HCT116 (cell line): ENCODE data around the gene TNS3. TPM values are rescaled to one million over a fixed set of nuclear protein-coding genes. Genes with fewer than 3 reads are reported as not detected.

Source experiments
- ATAC-seq: fragments of 200-7000 bp; cut with Tn5 transposase; 2 replicates; pipeline ENCODE4 v1.9.1; 2020; ENCODE audit warnings: mild to moderate bottlenecking, moderate library complexity
- BruUV-seq: library from RNA; stranded (reverse); fragments of 400-500 nt; replicated peaks from 2 replicates; lab custom pipeline; 2021; lab: Mats Ljungman, UMichigan
- CTCF ChIA-PET: fragments of 300-600 bp; sonication (Branson Sonifier 250); formaldehyde crosslinking; loops from one replicate; lab custom pipeline; 2021; ENCODE audit warnings: antibody characterized with exemption; lab: Charles Lee
- POLR2A ChIA-PET: fragments of 300-600, 350-600 bp; sonication (Branson Sonifier 250); formaldehyde crosslinking; loops from one replicate; lab custom pipeline; 2021; ENCODE audit warnings: antibody characterized with exemption; lab: Charles Lee
- RAD21 ChIA-PET, 2 experiments: fragments of 300-600 bp; sonication (Branson Sonifier 250); formaldehyde crosslinking; loops; one replicate each; lab custom pipeline; 2023; ENCODE audit warnings: low total read pairs in 2 of 2; ENCODE audit not compliant: uncharacterized antibody in 2 of 2, unreplicated experiment in 2 of 2, low non-redundant PET in 1 of 2; lab: Charles Lee
- DNase-seq: peaks from one replicate; pipeline ENCODE4 v3.0.0-alpha.2; 2010; ENCODE audit warnings: low read depth, low spot score
- H2AFZ ChIP-seq: fragments of 200-600 bp; shearing (Covaris generic), sonication (generic); 2 replicates; pipeline ENCODE4 v1.6.1; 2017; ENCODE audit warnings: low read depth, mixed run types, mixed read lengths, antibody characterized with exemption, low read length; ENCODE audit not compliant: poor library complexity, severe bottlenecking
- H3K27ac ChIP-seq: 2 replicates; pipeline ENCODE4 v1.5.1; 2012; ENCODE audit warnings: low read depth, low read length
- H3K27me3 ChIP-seq: fragments of 200-600 bp; sonication (generic); 2 replicates; pipeline ENCODE4 v1.6.1; 2016; ENCODE audit warnings: mixed run types, low read length, mixed read lengths; ENCODE audit not compliant: insufficient read depth
- H3K36me3 ChIP-seq, 2 experiments: fragments of 200-500 bp in 1 of 2; fragments of 200-600 bp in 1 of 2; sonication (Bioruptor generic) in 1 of 2; sonication (generic) in 1 of 2; 2 replicates each; pipeline versions ENCODE4 v1.5.1 to v1.6.1; 2014 to 2016; ENCODE audit warnings: low read length in 2 of 2, inconsistent platforms in 1 of 2, mixed read lengths in 1 of 2, mixed run types in 1 of 2; ENCODE audit not compliant: insufficient read depth in 2 of 2, control insufficient read depth in 1 of 2
- H3K4me1 ChIP-seq, 2 experiments: fragments of 200-600 bp in 1 of 2; sonication (generic) in 1 of 2; 2 replicates each; pipeline versions ENCODE4 v1.5.1 to v1.6.1; 2012 to 2017; ENCODE audit warnings: low read length in 2 of 2, inconsistent platforms in 1 of 2, mild to moderate bottlenecking in 1 of 2, mixed read lengths in 1 of 2, mixed run types in 1 of 2, moderate library complexity in 1 of 2; ENCODE audit not compliant: insufficient read depth in 2 of 2, control insufficient read depth in 1 of 2
- H3K4me2 ChIP-seq: fragments of 200-600 bp; sonication (generic); 2 replicates; pipeline ENCODE4 v1.6.1; 2017; ENCODE audit warnings: mixed run types, low read length, mixed read lengths
- H3K4me3 ChIP-seq, 2 experiments: fragments of 200-600 bp in 1 of 2; sonication (generic) in 1 of 2; replicated peaks in 1 of 2; 2 replicates each; pipeline ENCODE4 v1.5.1; 2011 to 2016; ENCODE audit warnings: low read length in 2 of 2, control low read depth in 1 of 2, low read depth in 1 of 2, mild to moderate bottlenecking in 1 of 2, mixed read lengths in 1 of 2, mixed run types in 1 of 2
- H3K79me2 ChIP-seq: fragments of 200-600 bp; sonication (generic); 2 replicates; pipeline ENCODE4 v1.6.1; 2017; ENCODE audit warnings: mild to moderate bottlenecking, mixed run types, low read length, moderate library complexity, mixed read lengths; ENCODE audit not compliant: insufficient read depth
- H3K9ac ChIP-seq: fragments of 200-600 bp; sonication (generic); 2 replicates; pipeline ENCODE4 v1.6.1; 2016; ENCODE audit warnings: low read length, mixed read lengths
- H3K9me2 ChIP-seq: fragments of 200-600 bp; sonication (generic), shearing (Covaris generic); 2 replicates; pipeline ENCODE4 v1.6.1; 2017; ENCODE audit warnings: mixed run types, mild to moderate bottlenecking, moderate library complexity; ENCODE audit not compliant: insufficient read depth
- H3K9me3 ChIP-seq, 2 experiments: fragments of 200-500 bp in 1 of 2; fragments of 200-600 bp in 1 of 2; sonication (Bioruptor generic) in 1 of 2; sonication (generic) in 1 of 2; 2 replicates each; pipeline ENCODE4 v1.6.1; 2014 to 2017; ENCODE audit warnings: low read length in 2 of 2, mixed read lengths in 2 of 2, inconsistent platforms in 1 of 2, low read depth in 1 of 2, mild to moderate bottlenecking in 1 of 2, mixed run types in 1 of 2, moderate library complexity in 1 of 2; ENCODE audit not compliant: control insufficient read depth in 1 of 2, insufficient read depth in 1 of 2
- H4K20me1 ChIP-seq: fragments of 200-600 bp; sonication (generic), shearing (Covaris generic); 2 replicates; pipeline ENCODE4 v1.6.1; 2017; ENCODE audit warnings: mixed run types, mild to moderate bottlenecking, moderate library complexity; ENCODE audit not compliant: insufficient read depth
- CBX3 ChIP-seq: IDR thresholded peaks from 2 replicates; pipeline ENCODE4 v1.6.1; 2012; ENCODE audit warnings: low read depth
- EGR1 ChIP-seq: IDR thresholded peaks from 2 replicates; pipeline ENCODE4 v1.6.1; 2012; ENCODE audit warnings: low read depth
- EZH2 ChIP-seq: fragments of 200-600 bp; sonication (generic); IDR thresholded peaks from 2 replicates; pipeline ENCODE4 v1.6.1; 2017; ENCODE audit warnings: antibody characterized with exemption, mixed run types
- EZH2phosphoT487 ChIP-seq: fragments of 200-600 bp; IDR thresholded peaks from 2 replicates; pipeline ENCODE4 v1.6.1; 2018; ENCODE audit warnings: antibody characterized with exemption, borderline replicate concordance
- JUND ChIP-seq: IDR thresholded peaks from 2 replicates; pipeline ENCODE4 v1.6.1; 2012
- POLR2A ChIP-seq: IDR thresholded peaks from 2 replicates; pipeline ENCODE4 v1.7.0; 2011; ENCODE audit warnings: borderline replicate concordance; ENCODE audit not compliant: insufficient read depth, insufficient read length; ENCODE audit errors: extremely low read depth
- POLR2AphosphoS5 ChIP-seq: IDR thresholded peaks from 2 replicates; pipeline ENCODE4 v1.6.1; 2011; ENCODE audit warnings: mild to moderate bottlenecking, low read depth, low read length, moderate library complexity
- RAD21 ChIP-seq: IDR thresholded peaks from 2 replicates; pipeline ENCODE4 v1.6.1; 2012; ENCODE audit warnings: low read depth, mild to moderate bottlenecking
- SRF ChIP-seq: IDR thresholded peaks from 2 replicates; pipeline ENCODE4 v1.6.1; 2012; ENCODE audit warnings: low read depth
- YY1 ChIP-seq: IDR thresholded peaks from 2 replicates; pipeline ENCODE4 v1.6.1; 2011; ENCODE audit warnings: low read length, low read depth, moderate library complexity, mild to moderate bottlenecking; ENCODE audit not compliant: insufficient replicate concordance; ENCODE audit errors: extremely low read depth
- ZFX ChIP-seq: fragments of 450-650 bp; IDR thresholded peaks from 2 replicates; pipeline ENCODE4 v1.6.1; 2017
- ZNF274 ChIP-seq: fragments of 200-500 bp; sonication (Bioruptor generic); IDR thresholded peaks from 2 replicates; pipeline ENCODE4 v1.6.1; 2014; ENCODE audit warnings: mild to moderate bottlenecking, low read depth, low read length, inconsistent platforms
- intact Hi-C: fragments of 100-400 bp; cut with micrococcal nuclease; formaldehyde crosslinking; loops from 2 replicates; pipeline ENCODE4 v1.10.0; 2022
- total RNA-seq: library from RNA; stranded (reverse); gene quantifications from one replicate; pipeline ENCODE4 v1.2.1, GENCODE V29; 2021; ENCODE audit not compliant: unreplicated experiment
- TF ChIP-seq, protein P1 (sequence below): IDR thresholded peaks from 2 replicates; pipeline ENCODE4 v1.6.1; 2012
- TF ChIP-seq, protein P2 (sequence below): IDR thresholded peaks from 2 replicates; pipeline ENCODE4 v1.6.1; 2012
- TF ChIP-seq, protein P3 (sequence below): IDR thresholded peaks from 2 replicates; pipeline ENCODE4 v1.6.1; 2012; ENCODE audit warnings: low read depth
- TF ChIP-seq, protein P4 (sequence below), 3 experiments: fragments of 200-600 bp in 1 of 3; sonication (generic) in 1 of 3; IDR thresholded peaks in 2 of 3; conservative IDR thresholded peaks in 1 of 3; 2 replicates each; pipeline ENCODE4 v1.5.1; 2012 to 2017; ENCODE audit warnings: low read depth in 2 of 3, low read length in 2 of 3, antibody characterized with exemption in 1 of 3, borderline replicate concordance in 1 of 3, control low read depth in 1 of 3, mild to moderate bottlenecking in 1 of 3, mixed read lengths in 1 of 3, mixed run types in 1 of 3, moderate library complexity in 1 of 3; ENCODE audit not compliant: insufficient read depth in 1 of 3

Gene TNS3
- total RNA-seq, 1 experiment from 2014 or later = 9.1 TPM

DNA sequence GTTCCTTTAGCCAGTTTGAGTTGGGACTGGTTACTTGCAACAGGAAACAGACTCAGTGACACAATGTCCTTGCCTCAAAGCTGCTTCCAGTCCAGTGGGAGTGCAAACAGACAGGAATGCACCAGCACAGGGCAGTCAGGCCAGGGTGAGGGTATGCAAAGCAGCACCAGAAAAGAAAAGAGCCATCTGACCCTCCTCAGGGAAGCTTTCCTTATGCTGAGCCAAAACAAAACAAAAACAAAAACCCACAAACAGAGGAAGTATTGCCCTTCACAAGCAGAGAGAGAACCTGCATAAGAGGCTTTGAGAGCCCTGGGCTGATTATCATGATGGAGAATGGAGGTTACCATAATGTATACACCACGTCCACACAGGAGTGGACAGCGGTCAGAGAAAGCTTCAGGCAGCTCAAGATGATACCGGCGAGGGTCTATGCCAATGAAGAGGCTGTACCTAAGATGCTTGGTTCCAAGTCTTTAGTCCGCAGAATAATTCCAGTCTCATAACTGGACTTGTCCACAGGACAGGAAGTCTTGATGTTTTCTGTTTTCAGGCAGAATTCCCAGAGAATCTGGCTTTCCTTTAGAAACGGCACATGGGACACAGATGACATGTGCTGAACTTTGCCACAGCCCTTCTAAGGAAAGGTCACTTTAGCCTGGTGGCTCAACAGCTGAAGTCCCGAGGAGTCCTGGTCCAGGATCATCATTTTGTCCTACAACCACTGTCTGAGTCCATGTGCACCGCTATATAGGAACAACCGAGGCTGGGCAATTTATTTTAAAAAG lies 263.3 kb downstream of the TNS3 start:
- Histone ChIP-seq H3K9ac (no peak overlapping the region), H3K9me2 (0 out of 2 replicates have a peak, but pooled peaks cover 3% of the 10 kb centered on the region), H3K9me3 (no peaks in the 10 kb centered on the region), H3K4me3 (no peak overlapping the region), H3K27ac (no peak overlapping the region), H3K4me2 (no peak overlapping the region), H3K27me3 (no peaks in the 10 kb centered on the region), H2AFZ (no peak overlapping the region), H3K4me1 (no peaks in the 10 kb centered on the region), H3K79me2 (no peaks in the 10 kb centered on the region), H3K36me3 (no peaks in the 10 kb centered on the region), H4K20me1 (no peaks in the 10 kb centered on the region)
- no peak for TF ChIP-seq CBX3
- no peak for TF ChIP-seq EGR1
- no peak for TF ChIP-seq RAD21
- no peak for TF ChIP-seq JUND
- no peak for TF ChIP-seq YY1
- no peak for TF ChIP-seq ZNF274
- TF ChIP-seq ZFX = no peak
- TF ChIP-seq, protein P1, sequence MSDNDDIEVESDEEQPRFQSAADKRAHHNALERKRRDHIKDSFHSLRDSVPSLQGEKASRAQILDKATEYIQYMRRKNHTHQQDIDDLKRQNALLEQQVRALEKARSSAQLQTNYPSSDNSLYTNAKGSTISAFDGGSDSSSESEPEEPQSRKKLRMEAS = no peak
- no peak for TF ChIP-seq SRF
- TF ChIP-seq POLR2A = no peak
- TF ChIP-seq, protein P2, sequence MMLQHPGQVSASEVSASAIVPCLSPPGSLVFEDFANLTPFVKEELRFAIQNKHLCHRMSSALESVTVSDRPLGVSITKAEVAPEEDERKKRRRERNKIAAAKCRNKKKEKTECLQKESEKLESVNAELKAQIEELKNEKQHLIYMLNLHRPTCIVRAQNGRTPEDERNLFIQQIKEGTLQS = no peak
- no peak for TF ChIP-seq POLR2AphosphoS5
- TF ChIP-seq, protein P3, sequence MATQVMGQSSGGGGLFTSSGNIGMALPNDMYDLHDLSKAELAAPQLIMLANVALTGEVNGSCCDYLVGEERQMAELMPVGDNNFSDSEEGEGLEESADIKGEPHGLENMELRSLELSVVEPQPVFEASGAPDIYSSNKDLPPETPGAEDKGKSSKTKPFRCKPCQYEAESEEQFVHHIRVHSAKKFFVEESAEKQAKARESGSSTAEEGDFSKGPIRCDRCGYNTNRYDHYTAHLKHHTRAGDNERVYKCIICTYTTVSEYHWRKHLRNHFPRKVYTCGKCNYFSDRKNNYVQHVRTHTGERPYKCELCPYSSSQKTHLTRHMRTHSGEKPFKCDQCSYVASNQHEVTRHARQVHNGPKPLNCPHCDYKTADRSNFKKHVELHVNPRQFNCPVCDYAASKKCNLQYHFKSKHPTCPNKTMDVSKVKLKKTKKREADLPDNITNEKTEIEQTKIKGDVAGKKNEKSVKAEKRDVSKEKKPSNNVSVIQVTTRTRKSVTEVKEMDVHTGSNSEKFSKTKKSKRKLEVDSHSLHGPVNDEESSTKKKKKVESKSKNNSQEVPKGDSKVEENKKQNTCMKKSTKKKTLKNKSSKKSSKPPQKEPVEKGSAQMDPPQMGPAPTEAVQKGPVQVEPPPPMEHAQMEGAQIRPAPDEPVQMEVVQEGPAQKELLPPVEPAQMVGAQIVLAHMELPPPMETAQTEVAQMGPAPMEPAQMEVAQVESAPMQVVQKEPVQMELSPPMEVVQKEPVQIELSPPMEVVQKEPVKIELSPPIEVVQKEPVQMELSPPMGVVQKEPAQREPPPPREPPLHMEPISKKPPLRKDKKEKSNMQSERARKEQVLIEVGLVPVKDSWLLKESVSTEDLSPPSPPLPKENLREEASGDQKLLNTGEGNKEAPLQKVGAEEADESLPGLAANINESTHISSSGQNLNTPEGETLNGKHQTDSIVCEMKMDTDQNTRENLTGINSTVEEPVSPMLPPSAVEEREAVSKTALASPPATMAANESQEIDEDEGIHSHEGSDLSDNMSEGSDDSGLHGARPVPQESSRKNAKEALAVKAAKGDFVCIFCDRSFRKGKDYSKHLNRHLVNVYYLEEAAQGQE = no peak
- TF ChIP-seq EZH2phosphoT487 = no peak
- TF ChIP-seq, protein P4, sequence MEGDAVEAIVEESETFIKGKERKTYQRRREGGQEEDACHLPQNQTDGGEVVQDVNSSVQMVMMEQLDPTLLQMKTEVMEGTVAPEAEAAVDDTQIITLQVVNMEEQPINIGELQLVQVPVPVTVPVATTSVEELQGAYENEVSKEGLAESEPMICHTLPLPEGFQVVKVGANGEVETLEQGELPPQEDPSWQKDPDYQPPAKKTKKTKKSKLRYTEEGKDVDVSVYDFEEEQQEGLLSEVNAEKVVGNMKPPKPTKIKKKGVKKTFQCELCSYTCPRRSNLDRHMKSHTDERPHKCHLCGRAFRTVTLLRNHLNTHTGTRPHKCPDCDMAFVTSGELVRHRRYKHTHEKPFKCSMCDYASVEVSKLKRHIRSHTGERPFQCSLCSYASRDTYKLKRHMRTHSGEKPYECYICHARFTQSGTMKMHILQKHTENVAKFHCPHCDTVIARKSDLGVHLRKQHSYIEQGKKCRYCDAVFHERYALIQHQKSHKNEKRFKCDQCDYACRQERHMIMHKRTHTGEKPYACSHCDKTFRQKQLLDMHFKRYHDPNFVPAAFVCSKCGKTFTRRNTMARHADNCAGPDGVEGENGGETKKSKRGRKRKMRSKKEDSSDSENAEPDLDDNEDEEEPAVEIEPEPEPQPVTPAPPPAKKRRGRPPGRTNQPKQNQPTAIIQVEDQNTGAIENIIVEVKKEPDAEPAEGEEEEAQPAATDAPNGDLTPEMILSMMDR (IDR thresholded peaks at IDR 0.05 in 2 of 3, conservative IDR thresholded peaks at IDR 0.05 in 1 of 3; ENCODE audit: borderline replicate concordance in 1 of 3, insufficient read depth in 1 of 3, low read depth in 2 of 3, low read length in 2 of 3) = no peak
- no peak for TF ChIP-seq EZH2
- intact Hi-C loops = no loop called here
- ChIA-PET CTCF (no interaction called here), RAD21 (no interaction called here), POLR2A (no interaction called here)
- ATAC-seq = no peak
- BruUV-seq = no TSS peak
- no peak for DNase-seq
